A549 (cell line): Measurements from ENCODE around the gene TJP1. TPM values are rescaled to one million over a fixed set of nuclear protein-coding genes. Genes with fewer than 3 reads are reported as not detected.

Experiments
- ATAC-seq, 2 experiments: fragments of 200-7000 bp in 1 of 2; fragments of >200 bp in 1 of 2; cut with Nextera tagmentation in 1 of 2; cut with Tn5 transposase in 1 of 2; 3 replicates each; pipeline versions ENCODE4 v1.8.0 to v1.9.1; 2018 to 2020; ENCODE audit warnings: mild to moderate bottlenecking in 1 of 2, moderate library complexity in 1 of 2
- CTCF ChIA-PET: fragments of 300-600 bp; sonication (Branson Sonifier 250); formaldehyde crosslinking; extraction: SDS; loops from one replicate; lab custom pipeline; 2021; ENCODE audit warnings: antibody characterized with exemption, inconsistent platforms; lab: Yijun Ruan, JAX
- POLR2A ChIA-PET: fragments of 350-600 bp; formaldehyde crosslinking; extraction: SDS; loops from one replicate; lab custom pipeline; 2021; ENCODE audit warnings: antibody characterized with exemption, inconsistent platforms; lab: Yijun Ruan, JAX
- DNase-seq, 2 experiments: peaks; one replicate each; pipeline versions ENCODE4 v3.0.0 to v3.0.0-alpha.2; 2011 to 2016; ENCODE audit warnings: low read depth in 1 of 2, low spot score in 1 of 2
- FAIRE-seq: peaks from 2 replicates; lab custom pipeline; 2011; peaks lifted over from hg19 to GRCh38; lab: Jason Lieb, UNC
- H3K27ac ChIP-seq, 2 experiments: fragments of >200 bp; sonication (Bioruptor Twin); formaldehyde crosslinking; 3 replicates each; pipeline ENCODE4 v1.5.1; 2016 to 2017
- H3K4me1 ChIP-seq: fragments of >200 bp; sonication (Bioruptor Twin); formaldehyde crosslinking; 3 replicates; pipeline ENCODE4 v1.6.1; 2016
- H3K4me2 ChIP-seq: fragments of >200 bp; sonication (Bioruptor Twin); formaldehyde crosslinking; 3 replicates; pipeline ENCODE4 v1.6.1; 2016
- H3K4me3 ChIP-seq: fragments of >200 bp; sonication (Bioruptor Twin); formaldehyde crosslinking; 3 replicates; pipeline ENCODE4 v1.5.1; 2016
- H3K9me3 ChIP-seq: fragments of >200 bp; sonication (Bioruptor Twin); formaldehyde crosslinking; 3 replicates; pipeline ENCODE4 v1.6.1; 2016
- CBX2 ChIP-seq: fragments of 200-600 bp; sonication (generic); IDR thresholded peaks from 2 replicates; pipeline ENCODE4 v1.6.1; 2016; ENCODE audit warnings: low read depth, mild to moderate bottlenecking, borderline replicate concordance
- CBX8 ChIP-seq: fragments of 200-600 bp; sonication (generic); IDR thresholded peaks from 2 replicates; pipeline ENCODE4 v1.6.1; 2016
- CHD4 ChIP-seq: fragments of 200-600 bp; sonication (generic); IDR thresholded peaks from 2 replicates; pipeline ENCODE4 v1.6.1; 2016; ENCODE audit warnings: antibody characterized with exemption, mild to moderate bottlenecking, borderline replicate concordance
- EHMT2 ChIP-seq: fragments of 200-600 bp; sonication (generic); IDR thresholded peaks from 2 replicates; pipeline ENCODE4 v1.6.1; 2016; ENCODE audit warnings: antibody characterized with exemption, low read depth, mild to moderate bottlenecking, moderate library complexity
- EP300 ChIP-seq, 2 experiments: fragments of >200 bp; sonication (Bioruptor Twin); formaldehyde crosslinking; IDR thresholded peaks; 2 replicates in 1 of 2; 3 replicates in 1 of 2; pipeline ENCODE4 v1.6.1; 2016 to 2017
- FOSB ChIP-seq: fragments of 250-450 bp; sonication (Bioruptor Pico); IDR thresholded peaks from 2 replicates; pipeline ENCODE4 v1.5.0; 2020; ENCODE audit warnings: mild to moderate bottlenecking, moderate library complexity
- GATA3 ChIP-seq: IDR thresholded peaks from 2 replicates; pipeline ENCODE4 v1.6.1; 2012; ENCODE audit warnings: borderline replicate concordance
- HEYL ChIP-seq: fragments of 250-450 bp; sonication (Bioruptor Pico); IDR thresholded peaks from 2 replicates; pipeline ENCODE4 v1.8.0; 2021; ENCODE audit warnings: mild to moderate bottlenecking, moderate library complexity
- JUN ChIP-seq, 2 experiments: fragments of >200 bp; sonication (Bioruptor Twin); formaldehyde crosslinking; IDR thresholded peaks; 2 replicates in 1 of 2; 3 replicates in 1 of 2; pipeline ENCODE4 v1.6.1; 2016 to 2017
- JUNB ChIP-seq: fragments of >200 bp; sonication (Bioruptor Twin); formaldehyde crosslinking; IDR thresholded peaks from 2 replicates; pipeline ENCODE4 v1.6.1; 2016
- MAX ChIP-seq: IDR thresholded peaks from 2 replicates; pipeline ENCODE4 v1.6.1; 2012
- MAZ ChIP-seq: fragments of 150-350 bp; IDR thresholded peaks from 2 replicates; pipeline ENCODE4 v1.6.1; 2014; ENCODE audit warnings: antibody characterized with exemption, low read depth, low read length, borderline replicate concordance
- NFE2L2 ChIP-seq: fragments of 150-350 bp; conservative IDR thresholded peaks from 2 replicates; pipeline ENCODE4 v1.6.1; 2014; ENCODE audit warnings: low read length
- NPAS2 ChIP-seq: fragments of 250-450 bp; sonication (Bioruptor Pico); IDR thresholded peaks from 2 replicates; pipeline ENCODE4 v1.8.0; 2022; ENCODE audit warnings: mild to moderate bottlenecking, moderate library complexity, borderline replicate concordance
- PBX3 ChIP-seq: IDR thresholded peaks from 2 replicates; pipeline ENCODE4 v1.6.1; 2012
- PHF8 ChIP-seq: fragments of 200-600 bp; sonication (generic); IDR thresholded peaks from 2 replicates; pipeline ENCODE4 v1.6.1; 2016; ENCODE audit warnings: low read depth, mild to moderate bottlenecking, antibody characterized with exemption, moderate library complexity, borderline replicate concordance
- RAD21 ChIP-seq, 2 experiments: fragments of >200 bp in 1 of 2; sonication (Bioruptor Twin) in 1 of 2; formaldehyde crosslinking in 1 of 2; IDR thresholded peaks in 1 of 2; conservative IDR thresholded peaks in 1 of 2; 2 replicates in 1 of 2; 3 replicates in 1 of 2; pipeline ENCODE4 v1.6.1; 2012 to 2018; ENCODE audit warnings: inconsistent platforms in 1 of 2
- RFX5 ChIP-seq: fragments of 450-650 bp; IDR thresholded peaks from 2 replicates; pipeline ENCODE4 v1.7.1; 2014; ENCODE audit warnings: antibody characterized with exemption, mild to moderate bottlenecking, moderate library complexity
- RNF2 ChIP-seq: fragments of 200-600 bp; sonication (generic); IDR thresholded peaks from 2 replicates; pipeline ENCODE4 v1.6.1; 2016; ENCODE audit warnings: low read depth, mild to moderate bottlenecking, antibody characterized with exemption, moderate library complexity, borderline replicate concordance
- SMC3 ChIP-seq: fragments of >200 bp; sonication (Bioruptor Twin); formaldehyde crosslinking; IDR thresholded peaks from 3 replicates; pipeline ENCODE4 v1.6.1; 2018; ENCODE audit warnings: inconsistent platforms
- SREBF2 ChIP-seq: fragments of 450-650 bp; IDR thresholded peaks from 2 replicates; pipeline ENCODE4 v1.6.1; 2014; ENCODE audit warnings: mild to moderate bottlenecking, moderate library complexity
- TFCP2L1 ChIP-seq: fragments of 250-450 bp; sonication (Bioruptor Pico); IDR thresholded peaks from 2 replicates; pipeline ENCODE4 v1.5.0; 2021; ENCODE audit warnings: mild to moderate bottlenecking
- TP53 ChIP-seq: fragments of 250-450 bp; sonication (Bioruptor Pico); IDR thresholded peaks from 2 replicates; pipeline ENCODE4 v1.5.0; 2021; ENCODE audit warnings: mild to moderate bottlenecking, moderate library complexity
- ZNF302 ChIP-seq: fragments of 250-450 bp; sonication (Bioruptor Pico); IDR thresholded peaks from 2 replicates; pipeline ENCODE4 v1.9.0; 2021; ENCODE audit warnings: inconsistent platforms, mild to moderate bottlenecking, moderate library complexity
- ZSCAN20 ChIP-seq: fragments of 250-450 bp; sonication (Bioruptor Pico); IDR thresholded peaks from 2 replicates; pipeline ENCODE4 v1.8.0; 2022; ENCODE audit warnings: mild to moderate bottlenecking, moderate library complexity
- WGBS: methylation state at CpG from one replicate; pipeline ENCODE4 v1.1.6; 2017; ENCODE audit errors: missing lambda C conversion rate; 5-methylcytosine and 5-hydroxymethylcytosine counted together
- polyA plus RNA-seq, 4 experiments: library from polyadenylated mRNA; depleted of rRNA in 3 of 4; stranded (reverse); fragments of >200 nt; fragmentation: RNase III in 1 of 4; extraction: RNeasy Plus Mini Kit Qiagen cat#74134 plus additional on column Dnase treatment in 1 of 4; gene quantifications; 2 replicates in 3 of 4; 3 replicates in 1 of 4; pipeline ENCODE4 v1.2.3, GENCODE V29; 2011 to 2017
- TF ChIP-seq, protein P1 (sequence below): fragments of >200 bp; sonication (Bioruptor Twin); formaldehyde crosslinking; IDR thresholded peaks from 3 replicates; pipeline ENCODE4 v1.6.1; 2016
- TF ChIP-seq, protein P2 (sequence below): fragments of 200-600 bp; sonication (generic); IDR thresholded peaks from 2 replicates; pipeline ENCODE4 v1.6.1; 2016; ENCODE audit warnings: antibody characterized with exemption, mild to moderate bottlenecking, moderate library complexity

TJP1 gene
- polyA plus RNA-seq, 2 of the 4 experiments (the other 2 are of a cell fraction): 55.0 to 179 TPM

DNA sequence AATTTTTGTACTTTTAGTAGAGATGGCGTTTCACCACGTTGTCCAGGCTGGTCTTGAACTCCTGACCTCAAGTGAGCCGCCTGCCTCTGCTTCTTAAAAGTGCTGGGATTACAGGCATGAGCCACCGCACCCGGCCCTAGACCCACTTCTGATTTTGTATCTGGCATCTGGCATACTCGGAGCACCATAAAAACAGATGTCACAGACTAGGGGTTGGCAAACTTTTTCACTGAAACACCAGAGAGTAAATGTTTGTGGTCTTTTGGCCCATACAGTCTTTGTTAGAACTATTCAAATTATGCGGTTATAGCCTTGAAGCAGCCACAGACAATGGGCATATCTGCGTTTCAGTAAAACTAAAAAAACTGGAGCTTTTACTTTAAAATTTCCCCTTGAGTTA lies 110.7 kb downstream of the TJP1 start:
- 84% methylated on average over 8 of the region's 8 CpGs for WGBS
- Histone ChIP-seq H3K4me1 (peaks cover 17% of the 10 kb centered on the region; the same call in 2 of the 3 replicates), H3K27ac (no peak overlapping the region), H3K4me2 (no peak overlapping the region), H3K9me3 (no peaks in the 10 kb centered on the region), H3K4me3 (no peak overlapping the region)
- ChIA-PET CTCF (interaction anchor here (0.8 to 2.4 kb wide), 7 partner anchors 8 to 364 kb away, joined by 3 to 7 read pairs (median 5); no protein-coding TSS in a partner anchor), POLR2A (no interaction called here)
- no peak for ATAC-seq
- no peak for FAIRE-seq
- TF ChIP-seq NPAS2 (CRISPR knock-in tag) (no peak), PBX3 (no peak), SREBF2 (no peak), EP300 (IDR thresholded peaks at IDR 0.05) (no peak), ZSCAN20 (no peak), JUNB (no peak), FOSB (CRISPR knock-in tag) (no peak), GATA3 (no peak), CHD4 (no peak)
- TF ChIP-seq, protein P1, sequence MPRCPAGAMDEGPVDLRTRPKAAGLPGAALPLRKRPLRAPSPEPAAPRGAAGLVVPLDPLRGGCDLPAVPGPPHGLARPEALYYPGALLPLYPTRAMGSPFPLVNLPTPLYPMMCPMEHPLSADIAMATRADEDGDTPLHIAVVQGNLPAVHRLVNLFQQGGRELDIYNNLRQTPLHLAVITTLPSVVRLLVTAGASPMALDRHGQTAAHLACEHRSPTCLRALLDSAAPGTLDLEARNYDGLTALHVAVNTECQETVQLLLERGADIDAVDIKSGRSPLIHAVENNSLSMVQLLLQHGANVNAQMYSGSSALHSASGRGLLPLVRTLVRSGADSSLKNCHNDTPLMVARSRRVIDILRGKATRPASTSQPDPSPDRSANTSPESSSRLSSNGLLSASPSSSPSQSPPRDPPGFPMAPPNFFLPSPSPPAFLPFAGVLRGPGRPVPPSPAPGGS: no peak
- no peak for DNase-seq

DNA sequence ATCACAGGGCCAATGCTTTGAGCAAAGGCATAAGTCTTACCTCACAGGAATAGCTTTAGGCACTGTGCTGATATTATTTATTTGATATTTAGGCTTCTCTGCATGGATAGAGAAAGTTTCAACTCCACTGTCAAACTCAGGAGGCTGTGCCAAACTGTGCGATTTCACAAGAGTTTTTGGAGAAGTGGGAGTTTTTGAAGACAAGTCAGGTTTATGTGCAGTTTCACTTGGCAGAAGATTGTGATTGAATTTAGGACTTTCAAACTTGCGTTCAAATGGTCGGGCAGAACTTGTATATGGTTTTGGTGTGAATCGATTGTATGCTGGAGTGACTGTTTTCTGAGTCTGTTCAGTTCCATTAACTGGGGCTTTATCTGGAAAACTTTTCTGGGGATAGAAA lies 113.7 kb downstream of the TJP1 start:
- H3K4me1 ChIP-seq: peaks cover 17% of the 10 kb centered on the region; the same call in 2 of the 3 replicates
- no peak for DNase-seq
- no peak for ATAC-seq
- H3K4me2 ChIP-seq: no peak overlapping the region
- peak; percentile 43 for FAIRE-seq
- no peaks in the 10 kb centered on the region for H3K9me3 ChIP-seq
- H3K4me3 ChIP-seq: no peak overlapping the region
- WGBS: 91% methylated on average over 4 of the region's 4 CpGs
- TF ChIP-seq RAD21 (conservative IDR thresholded peaks at IDR 0.05 in 1 of 2, IDR thresholded peaks at IDR 0.05 in 1 of 2) (no peak), RNF2 (no peak), MAX (no peak), PBX3 (no peak), HEYL (CRISPR knock-in tag) (no peak), TFCP2L1 (CRISPR knock-in tag) (no peak), MAZ (no peak), EP300 (IDR thresholded peaks at IDR 0.05) (no peak), JUN (IDR thresholded peaks at IDR 0.05) (no peak), PHF8 (no peak)
- H3K27ac ChIP-seq: no peak overlapping the region
- ChIA-PET CTCF (interaction anchor here (0.6 to 2.4 kb wide), 7 partner anchors 8 to 217 kb away, joined by 3 to 7 read pairs (median 3); no protein-coding TSS in a partner anchor), POLR2A (no interaction called here)

DNA sequence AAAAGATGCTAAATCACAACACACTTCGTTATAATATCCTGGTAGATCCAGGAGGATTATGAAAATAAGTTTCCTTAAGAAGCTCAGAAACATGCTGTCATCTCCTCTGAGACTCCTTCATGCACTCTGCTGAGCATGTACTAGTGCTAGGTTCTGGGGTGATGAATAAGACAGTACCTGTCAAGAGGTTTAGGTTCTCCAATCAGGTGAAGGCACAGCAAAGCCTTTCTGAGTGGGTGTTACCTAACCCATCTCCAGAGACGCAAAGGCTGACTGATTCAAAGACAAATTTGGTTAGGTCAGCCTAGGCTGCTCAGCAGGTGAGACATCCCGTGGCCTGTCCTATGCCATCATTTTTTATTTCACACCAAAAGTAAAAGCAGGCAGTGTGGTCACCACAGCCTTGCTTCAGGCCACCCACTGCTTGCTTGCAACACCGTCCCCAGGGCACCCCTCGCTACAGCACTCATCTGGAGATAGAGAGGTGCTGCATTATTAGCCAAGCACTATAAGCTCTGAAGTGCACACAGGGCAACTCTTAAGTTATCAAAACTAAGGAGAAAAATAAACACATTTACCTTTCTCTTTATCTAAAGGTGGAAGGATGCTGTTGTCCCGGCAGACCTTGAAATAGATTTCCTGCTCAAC lies 117.2 kb downstream of the TJP1 start:
- Histone ChIP-seq H3K27ac (no peak overlapping the region; a peak in 1 of 6 replicates), H3K4me2 (no peak overlapping the region), H3K4me1 (peaks cover 19% of the 10 kb centered on the region), H3K9me3 (no peaks in the 10 kb centered on the region), H3K4me3 (no peak overlapping the region)
- FAIRE-seq (no peak), ATAC-seq (peak; percentile 30 to 43; a peak in 4 of 6 replicates), DNase-seq (no peak)
- WGBS: 88% methylated on average over 6 of the region's 6 CpGs
- ChIA-PET POLR2A (no interaction called here), CTCF (interaction anchor here (1.0 to 2.0 kb wide), 2 partner anchors 32 to 159 kb away, joined by 3 to 5 read pairs; no protein-coding TSS in a partner anchor)
- TF ChIP-seq RFX5 (no peak), TP53 (CRISPR knock-in tag) (no peak), SMC3 (no peak), ZNF302 (CRISPR knock-in tag) (no peak), TFCP2L1 (CRISPR knock-in tag) (no peak), NPAS2 (CRISPR knock-in tag) (no peak), CBX2 (no peak), NFE2L2 (no peak), EHMT2 (no peak), CBX8 (no peak), RNF2 (no peak)
- TF ChIP-seq, protein P2, sequence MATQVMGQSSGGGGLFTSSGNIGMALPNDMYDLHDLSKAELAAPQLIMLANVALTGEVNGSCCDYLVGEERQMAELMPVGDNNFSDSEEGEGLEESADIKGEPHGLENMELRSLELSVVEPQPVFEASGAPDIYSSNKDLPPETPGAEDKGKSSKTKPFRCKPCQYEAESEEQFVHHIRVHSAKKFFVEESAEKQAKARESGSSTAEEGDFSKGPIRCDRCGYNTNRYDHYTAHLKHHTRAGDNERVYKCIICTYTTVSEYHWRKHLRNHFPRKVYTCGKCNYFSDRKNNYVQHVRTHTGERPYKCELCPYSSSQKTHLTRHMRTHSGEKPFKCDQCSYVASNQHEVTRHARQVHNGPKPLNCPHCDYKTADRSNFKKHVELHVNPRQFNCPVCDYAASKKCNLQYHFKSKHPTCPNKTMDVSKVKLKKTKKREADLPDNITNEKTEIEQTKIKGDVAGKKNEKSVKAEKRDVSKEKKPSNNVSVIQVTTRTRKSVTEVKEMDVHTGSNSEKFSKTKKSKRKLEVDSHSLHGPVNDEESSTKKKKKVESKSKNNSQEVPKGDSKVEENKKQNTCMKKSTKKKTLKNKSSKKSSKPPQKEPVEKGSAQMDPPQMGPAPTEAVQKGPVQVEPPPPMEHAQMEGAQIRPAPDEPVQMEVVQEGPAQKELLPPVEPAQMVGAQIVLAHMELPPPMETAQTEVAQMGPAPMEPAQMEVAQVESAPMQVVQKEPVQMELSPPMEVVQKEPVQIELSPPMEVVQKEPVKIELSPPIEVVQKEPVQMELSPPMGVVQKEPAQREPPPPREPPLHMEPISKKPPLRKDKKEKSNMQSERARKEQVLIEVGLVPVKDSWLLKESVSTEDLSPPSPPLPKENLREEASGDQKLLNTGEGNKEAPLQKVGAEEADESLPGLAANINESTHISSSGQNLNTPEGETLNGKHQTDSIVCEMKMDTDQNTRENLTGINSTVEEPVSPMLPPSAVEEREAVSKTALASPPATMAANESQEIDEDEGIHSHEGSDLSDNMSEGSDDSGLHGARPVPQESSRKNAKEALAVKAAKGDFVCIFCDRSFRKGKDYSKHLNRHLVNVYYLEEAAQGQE: no peak
